Fibroblast of peridontal ligament (primary cell): ENCODE data around the gene TMPO.
"Not testable (repeated sequence)": the region's sequence is repeated elsewhere in the genome, so short reads cannot be mapped to it uniquely, and the experiment has no call there.

Source experiments
- DNase-seq: peaks from one replicate; pipeline ENCODE4 v3.0.0-alpha.2; 2010; ENCODE audit errors: extremely low read depth

TMPO gene

GRCh38 chr12:98515287-98516110 lies at the start of gene TMPO:
TMPO (plus strand) TSS chr12:98515590; CDS start chr12:98515868, 278 bp downstream.
- peak; percentile 85 for DNase-seq

DNA sequence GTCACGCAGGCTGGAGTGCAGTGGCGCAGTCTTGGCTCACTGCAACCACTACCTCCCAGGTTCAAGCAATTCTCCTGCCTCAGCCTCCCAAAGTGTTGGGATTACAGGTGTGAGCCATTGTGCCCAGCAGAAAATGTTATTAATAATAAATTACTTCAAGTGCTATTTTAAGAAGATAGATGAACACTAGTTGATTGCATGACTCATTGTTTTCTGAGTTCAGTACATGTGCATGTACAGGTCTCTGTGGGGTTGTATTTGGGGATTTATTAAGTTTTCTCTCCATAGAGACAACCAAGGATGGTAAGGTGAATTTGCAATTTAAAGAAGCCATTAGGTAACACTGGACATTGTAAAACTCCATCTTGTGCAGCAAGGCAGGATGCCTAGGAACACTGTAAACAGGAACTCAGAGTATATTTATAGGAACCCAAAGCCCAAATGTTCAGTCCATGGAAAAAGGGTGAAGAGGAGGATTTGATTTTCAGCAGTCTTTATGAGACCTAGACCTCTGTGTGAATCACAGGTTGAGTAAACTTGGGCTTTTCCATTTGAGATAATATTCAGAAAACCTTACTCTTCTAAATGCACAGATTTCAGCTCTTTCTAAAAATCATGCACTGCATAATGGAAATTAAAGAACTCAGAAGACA lies 49.3 kb upstream of the TMPO start:
- no peak for DNase-seq

DNA sequence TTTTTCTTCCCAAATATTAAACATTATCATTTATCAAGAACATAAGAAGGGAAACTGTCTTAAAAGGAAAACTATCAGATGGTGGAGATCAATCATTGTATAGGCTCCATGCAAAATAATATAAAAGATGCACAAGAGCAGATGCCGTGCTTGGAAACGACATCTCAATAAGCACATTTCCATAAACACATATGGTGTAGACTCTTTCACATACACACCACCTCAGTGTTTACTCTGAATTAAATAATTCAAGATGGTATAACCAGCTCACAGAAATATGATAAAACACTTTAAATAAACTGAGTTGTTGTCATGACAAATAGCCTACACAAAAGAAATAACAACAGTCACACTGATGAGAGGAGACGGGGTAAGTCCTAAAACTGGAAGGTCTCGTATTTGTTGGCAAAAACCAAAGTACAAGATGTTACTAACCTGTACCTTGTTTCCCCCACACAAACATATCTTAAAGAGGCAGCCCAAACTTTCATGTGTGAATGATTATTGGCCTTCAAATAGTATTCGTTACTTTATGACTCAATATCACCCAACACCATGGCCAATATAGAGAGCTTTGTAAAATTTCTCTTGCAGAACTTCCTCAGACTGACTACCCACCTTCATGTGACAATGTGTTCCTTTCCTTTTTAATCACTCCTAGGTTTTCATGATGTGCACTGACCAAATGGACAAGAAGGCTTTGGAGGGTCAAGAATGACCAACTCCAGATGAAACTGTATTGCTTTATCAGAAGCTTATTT lies 48.6 kb upstream of the TMPO start:
- DNase-seq = no peak

GRCh38 chr12:98469109-98469508 lies 46.3 kb upstream of the TMPO start:
- no peak for DNase-seq

DNA sequence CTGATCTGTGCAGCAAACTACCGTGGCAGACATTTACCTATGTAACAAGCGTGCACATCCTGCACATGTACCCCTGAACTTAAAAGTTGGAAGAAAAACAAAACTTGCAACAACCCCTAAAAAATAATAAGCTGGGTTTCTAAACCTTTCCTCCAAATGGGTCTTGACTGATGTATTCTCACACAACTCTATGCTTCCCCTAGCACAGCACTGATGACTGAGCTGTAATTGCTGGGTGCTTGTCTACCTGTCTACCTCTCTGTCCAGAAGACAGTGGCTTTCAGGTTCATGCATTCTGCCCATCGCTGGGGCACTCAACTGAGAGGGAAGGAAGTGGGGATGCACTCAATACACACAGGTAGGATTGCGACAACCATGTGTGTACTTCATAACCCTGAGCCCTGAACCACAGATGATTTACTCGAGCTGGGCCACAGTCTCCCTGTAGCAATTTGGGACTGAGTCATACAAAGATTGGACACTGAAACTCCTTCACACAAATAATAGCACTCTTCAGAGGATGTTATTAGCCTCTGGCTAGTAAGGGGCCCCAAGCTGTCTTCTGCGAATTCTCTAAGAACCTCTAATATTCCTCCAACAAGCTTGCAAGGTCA lies 44.8 kb upstream of the TMPO start:
- no peak for DNase-seq

GRCh38 chr12:98471085-98471484 lies 44.3 kb upstream of the TMPO start:
- DNase-seq = no peak

DNA sequence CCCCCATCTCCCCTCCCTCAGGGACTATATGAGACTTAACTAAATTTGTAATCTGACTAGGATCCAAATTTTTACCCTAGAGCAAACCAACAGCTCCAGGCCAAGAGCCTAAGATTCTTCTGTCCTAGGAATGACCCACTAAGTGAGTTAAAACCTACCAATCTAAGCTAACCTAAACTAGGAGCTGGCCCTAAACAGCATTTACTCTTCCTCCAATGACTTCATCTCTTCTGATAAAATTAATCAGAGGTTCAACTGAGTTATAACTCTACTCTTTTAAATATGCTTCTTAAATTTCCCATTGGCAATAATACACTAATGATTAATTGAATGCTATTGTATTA lies 39.9 kb upstream of the TMPO start:
- DNase-seq = no peak

- no peak for DNase-seq
Observed at GRCh38 chr12:98478606-98479005, 36.8 kb upstream of the TMPO start.

DNA sequence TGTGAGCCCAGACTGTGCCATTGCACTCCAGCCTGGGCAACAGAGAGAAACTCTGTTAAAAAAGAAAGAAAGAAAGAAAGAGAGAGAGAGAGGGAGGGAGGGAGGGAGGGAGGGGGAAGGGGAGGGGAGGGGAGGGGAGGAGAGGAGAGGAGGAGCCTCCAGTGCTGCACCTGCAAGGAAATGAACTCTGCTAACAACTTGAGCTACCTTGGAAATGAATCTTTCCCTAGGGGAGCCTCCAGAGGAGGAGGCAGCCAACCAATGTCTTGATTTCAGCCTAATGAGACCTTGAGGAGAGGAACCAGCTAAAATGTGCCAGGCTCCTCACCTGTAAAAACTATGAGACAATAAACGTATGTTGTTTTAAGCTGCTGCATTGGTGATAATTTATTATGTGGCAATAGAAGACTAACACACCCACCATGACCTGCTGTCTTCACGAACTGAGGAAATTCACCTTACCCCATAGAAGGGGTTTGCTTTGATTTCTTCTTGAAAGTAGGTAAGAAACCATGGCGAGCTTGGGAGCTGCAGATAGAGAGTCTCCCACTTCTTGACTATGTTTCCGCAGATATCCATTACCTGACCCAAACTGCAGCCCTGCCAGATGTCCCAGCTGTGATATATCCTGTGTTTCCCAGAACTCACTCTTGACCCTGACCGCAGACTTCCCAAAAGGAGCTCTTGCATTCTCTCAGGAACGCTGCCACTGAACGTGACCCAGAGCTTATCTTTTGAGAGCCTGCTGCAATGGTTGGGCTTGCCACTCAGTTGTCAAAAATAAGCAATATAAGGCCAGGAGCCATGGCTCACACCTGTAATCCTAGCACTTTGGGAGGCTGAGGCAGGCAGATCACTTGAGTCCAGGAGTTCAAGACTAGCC lies 31.5 kb upstream of the TMPO start:
- DNase-seq = no peak

DNA sequence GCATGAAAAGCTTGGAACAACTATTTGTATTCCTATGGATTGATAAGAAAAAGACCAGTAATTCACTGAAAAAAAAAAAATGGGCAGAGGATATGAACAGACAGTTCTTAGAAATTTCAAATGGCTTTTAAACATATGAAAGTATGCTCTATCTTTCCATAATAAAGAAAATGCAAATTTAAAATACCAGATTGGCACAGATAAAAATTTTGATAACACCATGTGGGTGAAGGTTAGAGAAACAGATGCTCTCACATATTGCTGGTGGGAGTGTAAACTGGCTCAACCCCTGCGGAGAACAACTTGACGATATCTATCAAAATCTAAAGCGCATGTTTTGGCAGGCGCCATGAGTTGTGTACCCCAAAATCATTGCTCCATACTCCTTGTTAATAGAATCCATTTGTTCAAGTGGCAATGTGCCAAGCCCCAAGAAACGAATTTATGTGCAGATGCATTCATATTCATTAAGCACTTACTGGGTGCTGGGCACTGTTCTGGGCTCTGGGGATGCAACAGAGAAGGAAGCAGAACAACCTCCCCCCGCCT lies 29.5 kb upstream of the TMPO start:
- DNase-seq = no peak

DNA sequence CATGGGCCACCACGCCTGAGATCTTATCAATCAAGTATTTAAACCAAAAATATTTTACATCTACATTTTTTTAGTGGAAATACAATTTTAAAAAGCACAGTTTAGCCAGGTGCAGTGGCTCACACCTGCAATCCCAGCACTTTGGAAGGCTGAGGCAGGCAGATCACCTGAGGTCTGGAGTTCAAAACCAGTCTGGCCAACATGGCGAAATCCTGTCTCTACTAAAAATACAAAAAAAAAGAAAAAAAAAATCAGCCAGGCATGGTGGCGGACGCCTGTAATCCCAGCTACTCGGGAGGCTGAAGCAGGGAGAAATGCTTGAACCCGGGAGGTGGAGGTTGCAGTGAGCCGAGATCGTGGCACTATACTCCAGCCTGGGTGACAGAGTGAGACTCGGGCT lies 27.0 kb upstream of the TMPO start:
- DNase-seq = not testable (repeated sequence)

DNA sequence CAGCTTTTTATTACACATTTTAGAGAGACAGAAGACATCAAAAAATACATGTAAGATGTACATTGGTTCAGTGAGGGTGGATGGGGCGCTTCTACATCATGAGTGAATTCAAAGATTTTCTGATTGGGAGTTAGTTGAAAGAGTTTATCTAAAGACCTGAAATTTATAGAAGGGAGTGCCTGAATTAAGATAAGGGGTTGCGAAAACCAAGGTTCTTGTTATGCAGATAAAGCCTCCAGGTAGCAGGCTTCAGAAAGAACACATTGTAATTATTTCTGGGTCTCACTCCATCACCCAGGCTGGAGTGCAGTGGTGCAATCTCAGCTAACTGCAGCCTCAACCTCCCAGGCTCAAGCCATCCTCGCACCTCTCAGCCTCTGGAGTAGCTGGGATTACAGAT lies 26.2 kb upstream of the TMPO start:
- DNase-seq = no peak

DNA sequence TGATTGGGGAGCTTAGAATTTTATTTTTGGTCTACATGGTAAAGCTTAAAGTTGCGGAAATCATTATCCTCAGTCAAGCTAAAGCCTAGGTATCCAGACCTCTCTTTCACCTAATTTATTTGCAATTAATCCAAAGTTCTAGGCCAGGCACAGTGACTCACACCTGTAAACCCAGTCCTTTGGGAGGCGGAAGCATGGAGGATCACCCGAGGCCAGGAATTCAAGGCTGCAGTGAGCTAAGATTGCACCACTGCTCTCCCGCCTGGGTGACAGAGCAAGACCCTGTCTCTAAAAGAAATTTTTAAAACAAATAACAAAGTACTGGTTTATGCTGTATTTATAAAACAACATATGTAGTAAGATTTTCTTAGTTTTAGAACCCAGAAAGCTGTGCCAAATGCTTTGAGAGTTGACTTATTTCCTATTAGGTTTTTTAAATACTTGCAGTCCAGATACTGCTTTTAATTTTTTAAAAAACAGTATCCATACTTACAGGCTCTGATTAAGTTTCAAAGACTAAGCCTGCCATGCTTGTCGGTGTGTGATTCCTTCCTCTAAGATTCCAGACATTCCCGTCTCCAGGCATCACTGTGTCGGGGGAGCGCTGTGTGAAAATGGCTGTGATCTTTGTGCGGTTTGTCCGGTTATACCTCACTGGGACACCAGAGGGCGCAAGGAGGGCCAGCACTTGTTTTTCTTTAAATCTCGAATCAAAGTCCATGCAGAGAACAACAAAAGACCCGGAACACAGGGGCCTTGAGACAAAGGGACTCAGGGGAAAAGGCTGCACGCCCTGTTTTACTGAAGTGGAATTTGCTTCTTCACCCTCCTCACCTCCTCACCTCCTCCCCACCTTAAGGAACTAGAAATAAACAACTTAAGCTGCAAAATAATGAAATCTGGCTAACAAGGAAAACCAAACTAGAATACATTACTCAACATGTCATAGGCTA lies 24.6 kb upstream of the TMPO start:
- peak; percentile 92 for DNase-seq

GRCh38 chr12:98492580-98493140 lies 22.7 kb upstream of the TMPO start:
- DNase-seq = no peak

DNA sequence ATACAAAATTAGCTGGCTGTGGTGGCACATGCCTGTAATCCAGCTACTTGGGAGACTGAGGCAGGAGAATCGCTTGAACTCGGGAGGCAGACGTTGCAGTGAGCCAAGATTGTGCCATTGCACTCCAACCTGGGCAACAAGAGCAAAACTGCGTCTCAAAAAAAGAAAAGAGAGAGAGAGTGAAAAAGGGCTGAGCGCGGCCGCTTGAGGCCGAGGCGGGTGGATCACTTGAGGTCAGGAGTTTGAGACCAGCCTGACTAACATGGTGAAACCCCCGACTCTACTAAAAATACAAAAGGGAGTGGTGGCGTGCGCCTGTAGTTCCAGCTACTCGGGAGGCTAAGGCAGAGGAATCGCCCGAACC lies 14.1 kb upstream of the TMPO start:
- DNase-seq = not testable (repeated sequence)

DNA sequence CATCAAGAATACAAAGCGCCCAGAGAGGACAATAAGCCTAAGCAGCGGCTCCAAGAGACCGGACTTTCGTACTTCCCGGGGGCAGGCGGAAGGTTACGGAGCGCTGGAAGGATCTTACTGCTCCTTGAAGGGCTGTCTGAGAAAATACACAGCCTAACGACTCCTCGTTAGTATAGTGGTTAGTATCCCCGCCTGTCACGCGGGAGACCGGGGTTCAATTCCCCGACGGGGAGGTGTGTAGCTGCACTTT lies 12.1 kb upstream of the TMPO start:
- peak; percentile 98 for DNase-seq

- DNase-seq = peak; percentile 94
Observed at GRCh38 chr12:98503592-98504367, 11.6 kb upstream of the TMPO start.

GRCh38 chr12:98504368-98504617 lies 11.1 kb upstream of the TMPO start:
- no peak for DNase-seq

DNA sequence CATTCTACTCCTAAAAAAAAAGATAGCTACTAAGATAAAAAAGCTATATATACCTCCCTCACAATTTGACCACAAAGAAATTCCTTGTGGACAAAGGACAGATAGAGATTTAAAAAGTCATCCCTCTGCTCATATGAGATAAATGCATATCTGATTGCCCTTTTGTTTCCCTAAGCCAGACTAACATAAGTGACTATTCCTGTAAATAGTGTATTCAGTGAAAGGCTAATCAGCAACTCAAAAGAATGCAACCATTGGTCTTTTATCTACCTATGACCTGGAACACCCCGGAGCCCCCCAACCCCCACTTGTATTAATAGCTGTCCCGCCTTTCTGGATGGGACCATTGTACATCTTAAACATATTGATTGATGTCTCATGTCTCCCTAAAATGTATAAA lies 6.3 kb upstream of the TMPO start:
- no peak for DNase-seq
